Neural crest cell (in vitro differentiated cells): ENCODE results near the gene LILRB4. TPM values are rescaled to one million over a fixed set of nuclear protein-coding genes. Genes with fewer than 3 reads are reported as not detected.

Source experiments
- DNase-seq: peaks from one replicate; pipeline ENCODE4 v3.0.0; 2021; ENCODE audit warnings: low read depth, mixed read lengths, low spot score
- H3K27ac Mint-ChIP-seq: one replicate; pipeline ENCODE4 v1.8.0; 2021; ENCODE audit warnings: mild to moderate bottlenecking, mixed read lengths; ENCODE audit not compliant: unreplicated experiment
- H3K27me3 Mint-ChIP-seq: 2 replicates; pipeline ENCODE4 v1.8.0; 2021; ENCODE audit warnings: low read depth, mild to moderate bottlenecking, mixed read lengths
- H3K36me3 Mint-ChIP-seq: 2 replicates; pipeline ENCODE4 v1.8.0; 2021; ENCODE audit warnings: low read depth, mild to moderate bottlenecking, mixed read lengths
- H3K4me1 Mint-ChIP-seq: 2 replicates; pipeline ENCODE4 v1.8.0; 2021; ENCODE audit warnings: mixed read lengths
- H3K4me3 Mint-ChIP-seq: one replicate; pipeline ENCODE4 v1.8.0; 2021; ENCODE audit warnings: mild to moderate bottlenecking, mixed read lengths
- H3K9me3 Mint-ChIP-seq: 2 replicates; pipeline ENCODE4 v1.8.0; 2021; ENCODE audit warnings: mixed read lengths
- total RNA-seq: library from RNA; stranded (reverse); gene quantifications from 2 replicates; pipeline ENCODE4 v1.2.1, GENCODE V29; 2021
- TF ChIP-seq, protein P1 (sequence below): fragments of 200-600 bp; sonication (generic); conservative IDR thresholded peaks from 2 replicates; pipeline ENCODE4 v1.5.0; 2021; ENCODE audit warnings: antibody characterized with exemption, mild to moderate bottlenecking

Gene LILRB4
- total RNA-seq, 1 donor from 2014 or later = not detected

DNA sequence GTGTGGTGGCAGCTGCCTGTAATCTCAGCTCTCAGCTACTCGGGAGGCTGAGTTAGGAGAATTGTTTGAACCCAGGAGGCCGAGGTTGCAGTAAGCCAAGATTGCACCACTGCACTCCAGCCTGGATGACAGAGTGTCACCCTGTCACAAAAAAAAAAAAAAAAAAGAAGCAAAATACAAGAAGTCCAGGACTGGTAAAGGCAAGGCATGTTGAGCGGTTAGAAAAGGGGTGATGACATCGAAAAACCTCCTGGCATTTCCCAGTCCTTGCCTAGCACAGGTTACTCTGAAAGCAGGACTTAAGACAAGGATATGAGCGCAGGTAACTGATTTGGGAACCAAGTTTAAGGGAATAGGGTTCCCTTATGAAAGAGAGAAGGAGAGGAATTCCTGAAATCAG, 2.5 kb upstream of the LILRB4 start:
- peaks cover 18% of the 10 kb centered on the region for H3K9me3 Mint-ChIP-seq
- TF ChIP-seq, protein P1, sequence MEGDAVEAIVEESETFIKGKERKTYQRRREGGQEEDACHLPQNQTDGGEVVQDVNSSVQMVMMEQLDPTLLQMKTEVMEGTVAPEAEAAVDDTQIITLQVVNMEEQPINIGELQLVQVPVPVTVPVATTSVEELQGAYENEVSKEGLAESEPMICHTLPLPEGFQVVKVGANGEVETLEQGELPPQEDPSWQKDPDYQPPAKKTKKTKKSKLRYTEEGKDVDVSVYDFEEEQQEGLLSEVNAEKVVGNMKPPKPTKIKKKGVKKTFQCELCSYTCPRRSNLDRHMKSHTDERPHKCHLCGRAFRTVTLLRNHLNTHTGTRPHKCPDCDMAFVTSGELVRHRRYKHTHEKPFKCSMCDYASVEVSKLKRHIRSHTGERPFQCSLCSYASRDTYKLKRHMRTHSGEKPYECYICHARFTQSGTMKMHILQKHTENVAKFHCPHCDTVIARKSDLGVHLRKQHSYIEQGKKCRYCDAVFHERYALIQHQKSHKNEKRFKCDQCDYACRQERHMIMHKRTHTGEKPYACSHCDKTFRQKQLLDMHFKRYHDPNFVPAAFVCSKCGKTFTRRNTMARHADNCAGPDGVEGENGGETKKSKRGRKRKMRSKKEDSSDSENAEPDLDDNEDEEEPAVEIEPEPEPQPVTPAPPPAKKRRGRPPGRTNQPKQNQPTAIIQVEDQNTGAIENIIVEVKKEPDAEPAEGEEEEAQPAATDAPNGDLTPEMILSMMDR = no peak

DNA sequence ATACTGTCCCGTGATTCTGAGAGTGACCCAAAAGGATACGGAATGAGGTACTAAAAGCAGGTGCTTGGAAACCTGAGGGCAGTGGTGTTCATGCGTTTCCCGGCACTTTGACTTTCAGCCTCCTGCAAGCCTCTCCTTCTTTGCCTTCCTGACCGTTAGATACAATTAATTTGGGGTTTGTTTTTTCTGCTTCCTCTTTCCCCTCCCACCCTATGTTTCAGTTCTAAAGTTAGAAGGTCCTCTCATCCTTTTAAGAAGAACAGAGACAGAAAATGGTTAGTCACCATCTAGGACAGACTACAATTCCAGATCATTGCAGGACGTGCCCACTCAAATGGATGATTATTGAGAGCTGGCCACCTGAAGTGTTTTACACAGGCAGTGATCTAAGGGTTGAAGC, 1.8 kb upstream of the LILRB4 start:
- Mint-ChIP-seq H3K4me3 (no peak overlapping the region), H3K9me3 (peaks cover 18% of the 10 kb centered on the region), H3K27me3 (no peaks in the 10 kb centered on the region), H3K36me3 (peaks cover 17% of the 10 kb centered on the region), H3K4me1 (no peaks in the 10 kb centered on the region), H3K27ac (no peak overlapping the region)
- TF ChIP-seq, protein P1 = no peak
- no peak for DNase-seq

More for the DNA sequence above, 2.5 kb upstream of the LILRB4 start:
- Mint-ChIP-seq H3K4me3 (no peak overlapping the region), H3K4me1 (no peaks in the 10 kb centered on the region), H3K36me3 (peaks cover 17% of the 10 kb centered on the region), H3K27me3 (no peaks in the 10 kb centered on the region), H3K27ac (no peak overlapping the region)
- no peak for DNase-seq

DNA sequence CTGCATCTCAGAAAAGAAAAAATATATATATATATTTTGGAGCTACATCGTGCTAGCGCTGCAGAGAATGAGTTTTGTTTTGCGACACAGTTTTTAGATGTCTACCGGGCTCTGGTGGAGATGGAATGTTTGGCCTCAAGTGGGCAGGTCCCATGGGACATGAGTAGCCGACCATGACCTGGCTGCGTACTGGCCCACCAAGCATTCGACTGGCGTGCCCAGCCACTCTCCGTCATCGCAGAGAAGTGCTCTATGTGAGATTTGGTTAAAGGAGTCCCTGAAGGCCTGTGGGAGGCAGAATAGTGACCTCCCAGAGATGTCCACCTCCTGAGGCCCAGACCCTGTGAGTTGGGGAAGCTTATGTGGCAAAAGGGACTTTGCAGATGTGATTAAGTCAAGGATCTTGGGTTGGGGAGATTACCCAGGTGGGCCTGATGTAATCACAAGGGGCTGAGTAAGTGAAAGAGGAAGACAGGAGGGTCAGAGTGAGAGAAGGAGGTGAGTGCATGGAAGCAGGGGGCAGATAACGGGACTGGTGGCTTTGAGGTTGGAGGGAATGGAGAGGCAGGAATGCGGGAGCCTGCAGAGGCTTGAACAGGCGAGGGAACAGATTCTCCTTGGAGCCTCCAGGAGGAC, 821 bp upstream of the LILRB4 start:
- no peak overlapping the region for H3K27ac Mint-ChIP-seq
- no peaks in the 10 kb centered on the region for H3K27me3 Mint-ChIP-seq
- no peaks in the 10 kb centered on the region for H3K4me1 Mint-ChIP-seq
- H3K36me3 Mint-ChIP-seq = peaks cover 17% of the 10 kb centered on the region
- H3K4me3 Mint-ChIP-seq = no peak overlapping the region
- no peak for DNase-seq
- peaks cover 18% of the 10 kb centered on the region for H3K9me3 Mint-ChIP-seq
- TF ChIP-seq, protein P1 = no peak

DNA sequence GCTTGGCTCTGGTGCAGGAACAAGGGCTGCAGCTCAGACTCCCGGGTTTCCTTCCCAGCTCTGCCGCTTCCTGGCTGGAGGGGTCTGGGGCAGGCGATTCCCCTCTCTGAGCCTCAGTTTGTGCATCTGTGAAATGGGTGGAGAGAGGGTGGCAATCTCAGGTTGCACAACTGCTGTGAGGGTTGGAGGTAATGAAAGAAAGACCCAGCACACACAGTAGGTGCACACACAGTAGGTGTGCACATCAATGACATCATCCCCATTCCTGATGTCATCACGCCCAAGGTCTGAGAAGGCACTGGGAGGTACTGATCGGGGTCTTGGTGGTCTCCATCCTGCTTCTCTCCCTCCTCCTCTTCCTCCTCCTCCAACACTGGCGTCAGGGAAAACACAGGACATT, 2.7 kb downstream of the LILRB4 start:
- H3K27me3 Mint-ChIP-seq = no peaks in the 10 kb centered on the region
- DNase-seq = no peak
- peaks cover 11% of the 10 kb centered on the region for H3K9me3 Mint-ChIP-seq

DNA sequence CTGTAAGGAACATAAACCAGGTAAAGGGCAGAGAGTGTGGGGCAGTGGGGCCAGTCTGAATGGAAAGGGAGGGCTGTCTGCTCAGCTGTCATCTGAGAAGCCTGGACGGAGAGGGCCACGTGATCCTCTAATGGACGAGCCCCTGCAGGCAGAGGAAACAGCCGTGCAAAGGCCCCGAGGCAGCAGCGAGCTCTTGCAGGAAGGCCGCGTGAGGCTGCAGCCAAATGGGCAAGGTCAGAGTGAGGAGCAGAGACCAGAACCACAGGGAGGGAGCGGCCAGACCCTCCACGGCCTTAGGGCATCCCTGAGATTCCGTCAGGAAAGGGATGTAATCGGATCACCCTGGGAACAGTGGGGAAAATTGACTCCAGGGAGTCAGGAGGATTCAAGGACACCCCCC, 4.4 kb downstream of the LILRB4 start:
- no peak overlapping the region for H3K27ac Mint-ChIP-seq
- DNase-seq = no peak
- no peaks in the 10 kb centered on the region for H3K4me1 Mint-ChIP-seq
- H3K9me3 Mint-ChIP-seq = peaks cover 8% of the 10 kb centered on the region
- H3K4me3 Mint-ChIP-seq = no peak overlapping the region
- H3K36me3 Mint-ChIP-seq = peaks cover 4% of the 10 kb centered on the region
- no peaks in the 10 kb centered on the region for H3K27me3 Mint-ChIP-seq
- TF ChIP-seq, protein P1 = no peak

More for the DNA sequence above, 2.7 kb downstream of the LILRB4 start:
- Mint-ChIP-seq H3K4me1 (no peaks in the 10 kb centered on the region), H3K36me3 (peaks cover 8% of the 10 kb centered on the region), H3K27ac (no peak overlapping the region), H3K4me3 (no peak overlapping the region)
- TF ChIP-seq, protein P1 = no peak
